PC-9 (cell line): ENCODE results near the gene TCIRG1.

Experiments
- EZH2 ChIP-seq: fragments of 200-600 bp; sonication (generic); IDR thresholded peaks from 2 replicates; pipeline ENCODE4 v1.8.0; 2017; ENCODE audit warnings: antibody characterized with exemption, low read depth
- TF ChIP-seq, protein P1 (sequence below): fragments of 200-600 bp; sonication (generic); conservative IDR thresholded peaks from 2 replicates; pipeline ENCODE4 v1.6.1; 2017; ENCODE audit warnings: mixed run types, antibody characterized with exemption, mild to moderate bottlenecking, moderate library complexity

DNA sequence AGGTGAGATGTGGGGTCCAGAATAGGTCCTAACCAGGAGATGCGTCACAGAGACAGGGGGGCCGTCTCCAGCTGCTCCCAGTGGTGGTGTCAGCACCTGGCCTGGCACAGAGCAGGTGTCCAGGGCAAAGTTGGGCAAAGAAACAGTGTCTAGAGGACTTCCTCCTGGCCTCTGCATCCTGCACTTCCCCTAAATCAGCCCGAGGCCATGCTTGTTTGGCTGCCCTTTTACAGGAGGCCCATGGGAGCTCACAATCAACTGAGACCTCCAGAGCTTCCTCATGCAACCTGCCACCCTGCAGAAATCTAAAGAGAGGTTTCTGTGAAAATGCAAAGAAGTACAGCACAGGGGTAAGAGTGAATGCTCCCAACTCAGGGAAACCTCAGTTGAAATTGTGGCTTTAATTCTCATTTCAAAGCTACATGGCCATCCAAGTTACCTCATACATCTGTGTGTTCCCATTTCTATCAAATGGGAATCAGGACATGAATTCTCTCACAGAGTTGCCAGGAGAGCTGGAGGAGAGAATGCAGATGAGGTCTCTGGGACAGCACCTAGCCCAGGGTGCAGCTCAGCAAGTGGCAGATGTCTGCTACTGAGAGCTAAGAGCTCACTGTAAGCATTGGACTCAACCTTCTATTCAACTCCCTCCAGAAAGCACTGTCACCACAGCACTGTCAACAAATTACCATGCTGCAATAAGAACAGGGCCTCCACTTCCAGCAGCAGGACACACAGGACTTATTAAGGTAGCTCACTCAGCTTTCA, 32.6 kb downstream of the TCIRG1 start:
- TF ChIP-seq, protein P1, sequence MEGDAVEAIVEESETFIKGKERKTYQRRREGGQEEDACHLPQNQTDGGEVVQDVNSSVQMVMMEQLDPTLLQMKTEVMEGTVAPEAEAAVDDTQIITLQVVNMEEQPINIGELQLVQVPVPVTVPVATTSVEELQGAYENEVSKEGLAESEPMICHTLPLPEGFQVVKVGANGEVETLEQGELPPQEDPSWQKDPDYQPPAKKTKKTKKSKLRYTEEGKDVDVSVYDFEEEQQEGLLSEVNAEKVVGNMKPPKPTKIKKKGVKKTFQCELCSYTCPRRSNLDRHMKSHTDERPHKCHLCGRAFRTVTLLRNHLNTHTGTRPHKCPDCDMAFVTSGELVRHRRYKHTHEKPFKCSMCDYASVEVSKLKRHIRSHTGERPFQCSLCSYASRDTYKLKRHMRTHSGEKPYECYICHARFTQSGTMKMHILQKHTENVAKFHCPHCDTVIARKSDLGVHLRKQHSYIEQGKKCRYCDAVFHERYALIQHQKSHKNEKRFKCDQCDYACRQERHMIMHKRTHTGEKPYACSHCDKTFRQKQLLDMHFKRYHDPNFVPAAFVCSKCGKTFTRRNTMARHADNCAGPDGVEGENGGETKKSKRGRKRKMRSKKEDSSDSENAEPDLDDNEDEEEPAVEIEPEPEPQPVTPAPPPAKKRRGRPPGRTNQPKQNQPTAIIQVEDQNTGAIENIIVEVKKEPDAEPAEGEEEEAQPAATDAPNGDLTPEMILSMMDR: no peak
- TF ChIP-seq EZH2: no peak
